Neural progenitor cell (in vitro differentiated cells): ENCODE data around the gene TMEM179. TPM values are rescaled to one million over a fixed set of nuclear protein-coding genes. Genes with fewer than 3 reads are reported as not detected.

ENCODE experiments used
- DNase-seq: peaks from one replicate; pipeline ENCODE4 v3.0.0-alpha.2; 2016; ENCODE audit warnings: low spot score
- H2AFZ ChIP-seq: fragments of 200-600 bp; sonication (generic); replicated peaks from 2 replicates; pipeline ENCODE4 v1.6.1; 2016; ENCODE audit warnings: antibody characterized with exemption
- H3F3A ChIP-seq: fragments of 200-600 bp; sonication (generic); 2 replicates; pipeline ENCODE4 v1.6.1; 2016; ENCODE audit warnings: antibody characterized with exemption, low read depth
- H3K27ac ChIP-seq: fragments of 200-600 bp; sonication (generic); 2 replicates; pipeline ENCODE4 v1.5.1; 2016; ENCODE audit warnings: mild to moderate bottlenecking
- H3K27me3 ChIP-seq: fragments of 200-600 bp; sonication (generic); 2 replicates; pipeline ENCODE4 v1.6.1; 2016; ENCODE audit warnings: mild to moderate bottlenecking, moderate library complexity
- H3K36me3 ChIP-seq: fragments of 200-600 bp; sonication (generic); 2 replicates; pipeline ENCODE4 v1.5.1; 2016
- H3K4me1 ChIP-seq: fragments of 200-600 bp; sonication (generic); 2 replicates; pipeline ENCODE4 v1.6.1; 2016; ENCODE audit warnings: mixed run types
- H3K4me2 ChIP-seq: fragments of 200-600 bp; sonication (generic); 2 replicates; pipeline ENCODE4 v1.6.1; 2016
- H3K4me3 ChIP-seq: fragments of 200-600 bp; sonication (generic); 2 replicates; pipeline ENCODE4 v1.5.1; 2016
- H3K79me2 ChIP-seq: fragments of 200-600 bp; sonication (generic); 2 replicates; pipeline ENCODE4 v1.6.1; 2016; ENCODE audit warnings: low read depth
- H3K9ac ChIP-seq: fragments of 200-600 bp; sonication (generic); 2 replicates; pipeline ENCODE4 v1.6.1; 2016
- H3K9me3 ChIP-seq: fragments of 200-600 bp; sonication (generic); 2 replicates; pipeline ENCODE4 v1.5.1; 2016; ENCODE audit warnings: low read depth
- H4K20me1 ChIP-seq: fragments of 200-600 bp; sonication (generic); 2 replicates; pipeline ENCODE4 v1.6.1; 2016; ENCODE audit warnings: low read depth
- H3K27ac Mint-ChIP-seq: 3 replicates; pipeline ENCODE4 v1.8.0; 2021; ENCODE audit warnings: mixed read lengths
- H3K27me3 Mint-ChIP-seq: 2 replicates; pipeline ENCODE4 v1.8.0; 2022; ENCODE audit warnings: low read depth, mild to moderate bottlenecking, inconsistent platforms, moderate library complexity, mixed read lengths; ENCODE audit not compliant: insufficient read depth
- H3K36me3 Mint-ChIP-seq: 3 replicates; pipeline ENCODE4 v1.8.0; 2021; ENCODE audit warnings: mixed read lengths
- H3K4me1 Mint-ChIP-seq: 3 replicates; pipeline ENCODE4 v1.8.0; 2021; ENCODE audit warnings: mixed read lengths
- H3K4me3 Mint-ChIP-seq: 3 replicates; pipeline ENCODE4 v1.8.0; 2021; ENCODE audit warnings: mild to moderate bottlenecking, moderate library complexity, mixed read lengths
- H3K9me3 Mint-ChIP-seq: 3 replicates; pipeline ENCODE4 v1.8.0; 2020; ENCODE audit warnings: mixed read lengths
- CTCF ChIP-seq: fragments of 200-600 bp; sonication (generic); IDR thresholded peaks from 2 replicates; pipeline ENCODE4 v1.5.1; 2017; ENCODE audit warnings: antibody characterized with exemption, mild to moderate bottlenecking
- EZH2 ChIP-seq: fragments of 200-600 bp; sonication (generic); IDR thresholded peaks from 2 replicates; pipeline ENCODE4 v1.6.1; 2017; ENCODE audit warnings: antibody characterized with exemption, mild to moderate bottlenecking, moderate library complexity
- EZH2phosphoT487 ChIP-seq: fragments of 200-600 bp; sonication (generic); IDR thresholded peaks from 2 replicates; pipeline ENCODE4 v1.6.1; 2017; ENCODE audit warnings: antibody characterized with exemption
- total RNA-seq: library from RNA; depleted of rRNA; stranded (reverse); fragments of >200 nt; gene quantifications from 2 replicates; pipeline ENCODE4 v1.2.3, GENCODE V29; 2015; ENCODE audit warnings: low replicate concordance

TMEM179 gene
- total RNA-seq, 1 donor from 2014 or later = 0.77 TPM

DNA sequence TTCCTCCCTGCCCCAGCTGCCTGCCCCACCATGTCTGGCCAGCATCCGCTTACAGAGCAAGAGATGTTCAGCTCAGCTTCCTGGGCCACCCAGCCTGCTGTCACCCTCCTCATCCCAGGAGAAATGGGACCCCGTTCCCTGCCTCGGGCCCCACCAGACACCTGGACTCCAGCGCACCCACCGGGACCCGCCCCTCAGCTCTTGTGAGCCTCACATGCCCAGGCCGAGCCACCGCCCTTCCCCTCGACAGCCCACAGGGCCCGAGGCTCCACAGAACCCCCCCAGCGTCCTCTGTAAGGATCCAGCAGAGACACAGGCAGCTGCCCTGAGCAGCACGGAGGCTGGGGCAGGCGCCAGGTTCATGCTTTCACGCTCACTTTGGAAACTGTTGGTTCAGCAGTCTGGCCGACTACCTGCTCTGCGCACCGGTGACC lies 43.4 kb downstream of the TMEM179 start:
- H3K4me1 Mint-ChIP-seq = peaks cover 9% of the 10 kb centered on the region
- H3K27me3 Mint-ChIP-seq = peaks cover 18% of the 10 kb centered on the region
- no peak overlapping the region for H3K27ac Mint-ChIP-seq

GRCh38 chr14:104560586-104560945 lies 44.0 kb downstream of the TMEM179 start:
- H3K4me1 ChIP-seq = peaks cover 7% of the 10 kb centered on the region
- peaks cover 9% of the 10 kb centered on the region for H3K4me1 Mint-ChIP-seq

More for the DNA sequence above, 43.4 kb downstream of the TMEM179 start:
- no peak overlapping the region for H3K9ac ChIP-seq
- H3K79me2 ChIP-seq = no peaks in the 10 kb centered on the region
- Mint-ChIP-seq H3K36me3 (no peaks in the 10 kb centered on the region), H3K4me3 (no peak overlapping the region), H3K9me3 (peaks cover 2% of the 10 kb centered on the region)
- no peak for DNase-seq
- no peaks in the 10 kb centered on the region for H4K20me1 ChIP-seq
- TF ChIP-seq EZH2 (no peak), CTCF (no peak), EZH2phosphoT487 (no peak)
- H3K27ac ChIP-seq = no peak overlapping the region
- H3K4me3 ChIP-seq = no peak overlapping the region
- no peaks in the 10 kb centered on the region for H3K27me3 ChIP-seq
- no peaks in the 10 kb centered on the region for H3F3A ChIP-seq
- no peak overlapping the region for H3K4me2 ChIP-seq
- H3K36me3 ChIP-seq = no peaks in the 10 kb centered on the region
- no peak overlapping the region for H2AFZ ChIP-seq
- peaks cover 7% of the 10 kb centered on the region for H3K4me1 ChIP-seq
- no peaks in the 10 kb centered on the region for H3K9me3 ChIP-seq

GRCh38 chr14:104559804-104560585 lies 44.6 kb downstream of the TMEM179 start:
- H3F3A ChIP-seq = no peaks in the 10 kb centered on the region
- H3K36me3 ChIP-seq = no peaks in the 10 kb centered on the region
- Mint-ChIP-seq H3K27ac (peak overlapping the region; percentile 91), H3K4me3 (peak overlapping the region; percentile 44), H3K27me3 (peaks cover 14% of the 10 kb centered on the region), H3K9me3 (peaks cover 2% of the 10 kb centered on the region), H3K36me3 (no peaks in the 10 kb centered on the region), H3K4me1 (peaks cover 13% of the 10 kb centered on the region)
- H3K9ac ChIP-seq = no peak overlapping the region
- no peak overlapping the region for H2AFZ ChIP-seq
- no peak overlapping the region for H3K4me3 ChIP-seq
- H3K27ac ChIP-seq = no peak overlapping the region
- H3K27me3 ChIP-seq = no peaks in the 10 kb centered on the region
- no peak for TF ChIP-seq CTCF
- TF ChIP-seq EZH2phosphoT487 = no peak
- no peak for TF ChIP-seq EZH2
- H3K9me3 ChIP-seq = no peaks in the 10 kb centered on the region
- no peaks in the 10 kb centered on the region for H4K20me1 ChIP-seq
- H3K79me2 ChIP-seq = no peaks in the 10 kb centered on the region
- peaks cover 7% of the 10 kb centered on the region for H3K4me1 ChIP-seq
- H3K4me2 ChIP-seq = no peak overlapping the region
- DNase-seq = no peak

More at GRCh38 chr14:104560586-104560945, 44.0 kb downstream of the TMEM179 start:
- Mint-ChIP-seq H3K36me3 (no peaks in the 10 kb centered on the region), H3K27ac (peak overlapping the region; percentile 42), H3K4me3 (no peak overlapping the region), H3K9me3 (peaks cover 2% of the 10 kb centered on the region), H3K27me3 (peaks cover 15% of the 10 kb centered on the region)
- Histone ChIP-seq H3K4me2 (no peak overlapping the region), H3K79me2 (no peaks in the 10 kb centered on the region), H3K36me3 (no peaks in the 10 kb centered on the region), H3F3A (no peaks in the 10 kb centered on the region), H2AFZ (no peak overlapping the region), H3K27me3 (no peaks in the 10 kb centered on the region), H3K9ac (no peak overlapping the region), H3K4me3 (no peak overlapping the region), H3K9me3 (no peaks in the 10 kb centered on the region), H4K20me1 (no peaks in the 10 kb centered on the region), H3K27ac (no peak overlapping the region)
- no peak for TF ChIP-seq EZH2
- no peak for TF ChIP-seq EZH2phosphoT487
- no peak for TF ChIP-seq CTCF
- DNase-seq = no peak
